ENCODE data around the gene VAT1.
"Not testable (repeated sequence)": the region's sequence is repeated elsewhere in the genome, so short reads cannot be mapped to it uniquely, and the experiment has no call there.

Gene VAT1

GRCh38 chr17:42991471-42991870, 30.7 kb downstream of the VAT1 start:
- no peaks in the 10 kb centered on the region for H3K27me3 Mint-ChIP-seq
- H3K27ac Mint-ChIP-seq (ENCODE audit: low read depth), result no peak overlapping the region
- no peaks in the 10 kb centered on the region for H3K4me1 Mint-ChIP-seq
- no peak overlapping the region for H3K4me3 Mint-ChIP-seq
- ATAC-seq (replicated peaks; ENCODE audit: extremely low read depth, poor library complexity, severe bottlenecking) (no peak), DNase-seq (ENCODE audit: low spot score in 2 of 2) (no peak)
- no peaks in the 10 kb centered on the region for H3K9me3 Mint-ChIP-seq
- H3K36me3 Mint-ChIP-seq (ENCODE audit: insufficient read depth), result peaks cover 46% of the 10 kb centered on the region

GRCh38 chr17:42989726-42990652, 32.2 kb downstream of the VAT1 start:
- no peak overlapping the region for H3K27ac Mint-ChIP-seq (ENCODE audit: low read depth)
- H3K27me3 Mint-ChIP-seq, result no peaks in the 10 kb centered on the region
- no peak overlapping the region for H3K4me3 Mint-ChIP-seq
- H3K36me3 Mint-ChIP-seq (ENCODE audit: insufficient read depth), result peaks cover 58% of the 10 kb centered on the region
- no peaks in the 10 kb centered on the region for H3K4me1 Mint-ChIP-seq
- no peak for DNase-seq (ENCODE audit: low spot score in 2 of 2)
- ATAC-seq (replicated peaks; ENCODE audit: extremely low read depth, poor library complexity, severe bottlenecking), result no peak
- H3K9me3 Mint-ChIP-seq, result no peaks in the 10 kb centered on the region

GRCh38 chr17:42989141-42989540, 33.0 kb downstream of the VAT1 start:
- Mint-ChIP-seq H3K9me3 (no peaks in the 10 kb centered on the region), H3K27me3 (no peaks in the 10 kb centered on the region), H3K4me3 (no peak overlapping the region), H3K4me1 (peaks cover 5% of the 10 kb centered on the region), H3K27ac (ENCODE audit: low read depth) (no peak overlapping the region), H3K36me3 (ENCODE audit: insufficient read depth) (peaks cover 62% of the 10 kb centered on the region)
- no peak for ATAC-seq (replicated peaks; ENCODE audit: extremely low read depth, poor library complexity, severe bottlenecking)
- DNase-seq (ENCODE audit: low spot score in 2 of 2), result no peak

- Mint-ChIP-seq H3K27me3 (no peaks in the 10 kb centered on the region), H3K36me3 (ENCODE audit: insufficient read depth) (peaks cover 59% of the 10 kb centered on the region), H3K4me3 (no peak overlapping the region), H3K9me3 (no peaks in the 10 kb centered on the region), H3K27ac (ENCODE audit: low read depth) (peak overlapping the region; percentile 82), H3K4me1 (peaks cover 21% of the 10 kb centered on the region)
- DNase-seq (ENCODE audit: low spot score in 2 of 2) (no peak), ATAC-seq (replicated peaks; ENCODE audit: extremely low read depth, poor library complexity, severe bottlenecking) (no peak)
These were observed 37.0 kb downstream of the VAT1 start for GRCh38 chr17:42985225-42985624.

- no peak for DNase-seq (ENCODE audit: low spot score in 2 of 2)
- H3K4me1 Mint-ChIP-seq, result peaks cover 31% of the 10 kb centered on the region
These were observed 39.9 kb downstream of the VAT1 start for GRCh38 chr17:42982266-42982665.

GRCh38 chr17:42980766-42981397, 41.3 kb downstream of the VAT1 start:
- DNase-seq (ENCODE audit: low spot score in 2 of 2) (peak in 1 of 2 donors; percentile 33), ATAC-seq (replicated peaks; ENCODE audit: extremely low read depth, poor library complexity, severe bottlenecking) (peak; percentile 70)
- Mint-ChIP-seq H3K36me3 (ENCODE audit: insufficient read depth) (peaks cover 33% of the 10 kb centered on the region), H3K4me1 (peaks cover 31% of the 10 kb centered on the region), H3K4me3 (peak overlapping the region; percentile 96), H3K9me3 (no peaks in the 10 kb centered on the region), H3K27me3 (no peaks in the 10 kb centered on the region), H3K27ac (ENCODE audit: low read depth) (peak overlapping the region; percentile 92)

More at GRCh38 chr17:42982266-42982665, 39.9 kb downstream of the VAT1 start:
- Mint-ChIP-seq H3K27me3 (no peaks in the 10 kb centered on the region), H3K4me3 (peak overlapping the region; percentile 96), H3K9me3 (no peaks in the 10 kb centered on the region), H3K36me3 (ENCODE audit: insufficient read depth) (peaks cover 43% of the 10 kb centered on the region), H3K27ac (ENCODE audit: low read depth) (no peak overlapping the region)
- no peak for ATAC-seq (replicated peaks; ENCODE audit: extremely low read depth, poor library complexity, severe bottlenecking)

GRCh38 chr17:42980274-42980765, 41.9 kb downstream of the VAT1 start, which contains the start of gene RUNDC1:
Gene RUNDC1 (plus strand): TSS chr17:42980565. CDS start chr17:42980577, 12 bp downstream.
- H3K27me3 Mint-ChIP-seq, result no peaks in the 10 kb centered on the region
- H3K9me3 Mint-ChIP-seq, result no peaks in the 10 kb centered on the region
- ATAC-seq (replicated peaks; ENCODE audit: extremely low read depth, poor library complexity, severe bottlenecking) (peak; percentile 85), DNase-seq (ENCODE audit: low spot score in 2 of 2) (peak; percentile 81 to 83)
- H3K4me1 Mint-ChIP-seq, result peaks cover 31% of the 10 kb centered on the region
- H3K27ac Mint-ChIP-seq (ENCODE audit: low read depth), result peak within 1 kb of the TSS; percentile 92
- H3K36me3 Mint-ChIP-seq (ENCODE audit: insufficient read depth), result peaks cover 30% of the 10 kb centered on the region
- H3K4me3 Mint-ChIP-seq, result peak within 1 kb of the TSS; percentile 96

GRCh38 chr17:42979511-42980273, 42.5 kb downstream of the VAT1 start, which contains the start of gene PTGES3L:
Gene PTGES3L (minus strand): TSS chr17:42980080. CDS start chr17:42980053, 27 bp downstream.
- ATAC-seq (replicated peaks; ENCODE audit: extremely low read depth, poor library complexity, severe bottlenecking) (peak; percentile 20), DNase-seq (ENCODE audit: low spot score in 2 of 2) (no peak)
- peaks cover 31% of the 10 kb centered on the region for H3K4me1 Mint-ChIP-seq
- H3K4me3 Mint-ChIP-seq, result peak within 1 kb of the TSS; percentile 96
- no peaks in the 10 kb centered on the region for H3K9me3 Mint-ChIP-seq
- H3K27ac Mint-ChIP-seq (ENCODE audit: low read depth), result peak within 1 kb of the TSS; percentile 92
- peaks cover 26% of the 10 kb centered on the region for H3K36me3 Mint-ChIP-seq (ENCODE audit: insufficient read depth)
- H3K27me3 Mint-ChIP-seq, result no peaks in the 10 kb centered on the region

- H3K36me3 Mint-ChIP-seq (ENCODE audit: insufficient read depth); H3K27me3 Mint-ChIP-seq; DNase-seq (ENCODE audit: low spot score in 2 of 2); ATAC-seq (replicated peaks; ENCODE audit: extremely low read depth, poor library complexity, severe bottlenecking); H3K4me3 Mint-ChIP-seq; H3K27ac Mint-ChIP-seq (ENCODE audit: low read depth); H3K9me3 Mint-ChIP-seq: not testable (repeated sequence)
- peaks cover 15% of the 10 kb centered on the region for H3K4me1 Mint-ChIP-seq
These were observed 46.5 kb downstream of the VAT1 start for GRCh38 chr17:42975701-42976100.

GRCh38 chr17:42975265-42975664, 46.9 kb downstream of the VAT1 start:
- Mint-ChIP-seq H3K27ac (ENCODE audit: low read depth) (no peak overlapping the region), H3K9me3 (no peaks in the 10 kb centered on the region), H3K4me1 (peaks cover 11% of the 10 kb centered on the region), H3K36me3 (ENCODE audit: insufficient read depth) (peaks cover 8% of the 10 kb centered on the region), H3K27me3 (no peaks in the 10 kb centered on the region), H3K4me3 (no peak overlapping the region)
- DNase-seq (ENCODE audit: low spot score in 2 of 2), result no peak
- ATAC-seq (replicated peaks; ENCODE audit: extremely low read depth, poor library complexity, severe bottlenecking), result no peak

GRCh38 chr17:42973323-42973722, 48.9 kb downstream of the VAT1 start:
- H3K27ac Mint-ChIP-seq (ENCODE audit: low read depth); DNase-seq (ENCODE audit: low spot score in 2 of 2); H3K4me1 Mint-ChIP-seq; ATAC-seq (replicated peaks; ENCODE audit: extremely low read depth, poor library complexity, severe bottlenecking); H3K36me3 Mint-ChIP-seq (ENCODE audit: insufficient read depth); H3K9me3 Mint-ChIP-seq; H3K4me3 Mint-ChIP-seq; H3K27me3 Mint-ChIP-seq: not testable (repeated sequence)

GRCh38 chr17:42971589-42971988, 50.6 kb downstream of the VAT1 start:
- no peak overlapping the region for H3K27ac Mint-ChIP-seq (ENCODE audit: low read depth)
- no peaks in the 10 kb centered on the region for H3K9me3 Mint-ChIP-seq
- peaks cover 3% of the 10 kb centered on the region for H3K36me3 Mint-ChIP-seq (ENCODE audit: insufficient read depth)
- no peak overlapping the region for H3K4me3 Mint-ChIP-seq
- no peaks in the 10 kb centered on the region for H3K27me3 Mint-ChIP-seq
- no peak for ATAC-seq (replicated peaks; ENCODE audit: extremely low read depth, poor library complexity, severe bottlenecking)
- DNase-seq (ENCODE audit: low spot score in 2 of 2), result no peak
- no peaks in the 10 kb centered on the region for H3K4me1 Mint-ChIP-seq
